ENCODE results near the gene CMSS1. TPM values are rescaled to one million over a fixed set of nuclear protein-coding genes. Genes with fewer than 3 reads are reported as not detected.

Gene CMSS1
- total RNA-seq, 1 donor from 2014 or later: 9.2 TPM

- Histone ChIP-seq H3K4me3 (no peak overlapping the region), H3K36me3 (no peaks in the 10 kb centered on the region), H3K9me3 (no peaks in the 10 kb centered on the region), H3K27me3 (no peaks in the 10 kb centered on the region), H3K27ac (peak overlapping the region; percentile 27 to 42), H3K4me1 (peaks cover 0 to 28% of the 10 kb centered on the region in 2 donors)
- TF ChIP-seq CTCF (IDR thresholded peaks at IDR 0.05): no peak
- intact Hi-C loops (cut with DNase I): loop anchor here (2.0 kb wide), 1 partner anchor 15 kb away; no protein-coding TSS in a partner anchor
- DNase-seq (ENCODE audit: low spot score in 2 of 2): no peak
Measured at GRCh38 chr3:100059472-100059871, 241.8 kb downstream of the CMSS1 start.

GRCh38 chr3:100060685-100061484 is 243.2 kb downstream of the CMSS1 start:
- no peak for TF ChIP-seq CTCF (IDR thresholded peaks at IDR 0.05)
- intact Hi-C loops (cut with DNase I): loop anchor here (10.0 kb wide), 1 partner anchor 216 kb away; no protein-coding TSS in a partner anchor
- H3K27me3 ChIP-seq: no peaks in the 10 kb centered on the region
- H3K36me3 ChIP-seq: no peaks in the 10 kb centered on the region
- no peak overlapping the region for H3K27ac ChIP-seq
- peaks cover 0 to 29% of the 10 kb centered on the region in 2 donors for H3K4me1 ChIP-seq
- no peaks in the 10 kb centered on the region for H3K9me3 ChIP-seq
- H3K4me3 ChIP-seq: no peak overlapping the region
- no peak for DNase-seq (ENCODE audit: low spot score in 2 of 2)

- Histone ChIP-seq H3K9me3 (no peaks in the 10 kb centered on the region), H3K4me1 (peaks cover 0 to 27% of the 10 kb centered on the region in 2 donors), H3K27ac (no peak overlapping the region), H3K4me3 (no peak overlapping the region), H3K27me3 (no peaks in the 10 kb centered on the region), H3K36me3 (no peaks in the 10 kb centered on the region)
- intact Hi-C loops (cut with DNase I): loop anchor here (10.0 kb wide), 1 partner anchor 218 kb away; no protein-coding TSS in a partner anchor
- no peak for TF ChIP-seq CTCF (IDR thresholded peaks at IDR 0.05)
- DNase-seq (ENCODE audit: low spot score in 2 of 2): no peak
Measured at GRCh38 chr3:100062665-100063064, 245.0 kb downstream of the CMSS1 start.

GRCh38 chr3:100063929-100064461 is 246.3 kb downstream of the CMSS1 start:
- no peaks in the 10 kb centered on the region for H3K9me3 ChIP-seq
- H3K4me1 ChIP-seq: peaks cover 0 to 23% of the 10 kb centered on the region in 2 donors
- TF ChIP-seq CTCF (IDR thresholded peaks at IDR 0.05): no peak
- no peaks in the 10 kb centered on the region for H3K36me3 ChIP-seq
- intact Hi-C loops (cut with DNase I): loop anchor here (10.0 kb wide), 1 partner anchor 219 kb away; no protein-coding TSS in a partner anchor
- no peak overlapping the region for H3K4me3 ChIP-seq
- peak overlapping the region in 1 of 2 donors; percentile 55 for H3K27ac ChIP-seq
- DNase-seq (ENCODE audit: low spot score in 2 of 2): no peak
- H3K27me3 ChIP-seq: no peaks in the 10 kb centered on the region

GRCh38 chr3:100067589-100067988 is 249.9 kb downstream of the CMSS1 start:
- no peak for DNase-seq (ENCODE audit: low spot score in 2 of 2)
- Histone ChIP-seq H3K27me3 (no peaks in the 10 kb centered on the region), H3K4me3 (no peak overlapping the region), H3K9me3 (no peaks in the 10 kb centered on the region), H3K4me1 (peaks cover 3 to 27% of the 10 kb centered on the region in 2 donors), H3K36me3 (no peaks in the 10 kb centered on the region), H3K27ac (no peak overlapping the region)
- no peak for TF ChIP-seq CTCF (IDR thresholded peaks at IDR 0.05)
- intact Hi-C loops (cut with DNase I): loop anchor here (1.0 to 10.0 kb wide), 2 partner anchors 21 to 223 kb away; no protein-coding TSS in a partner anchor

Data from ascending aorta (tissue), 2 donors.